ENCODE data around the gene CFAP61. TPM values are rescaled to one million over a fixed set of nuclear protein-coding genes. Genes with fewer than 3 reads are reported as not detected.

CFAP61 gene
- total and polyA plus RNA-seq, 11 donors: 12.1 to 102 (median 41.8) TPM

GRCh38 chr20:20136313-20136712 is 84.0 kb downstream of the CFAP61 start:
- Histone ChIP-seq H3K27ac (no peak overlapping the region), H3K36me3 (no peaks in the 10 kb centered on the region), H3K4me3 (no peak overlapping the region), H3K9me3 (peaks cover 0 to 31% (median 3%) of the 10 kb centered on the region in 12 donors), H3K27me3 (no peaks in the 10 kb centered on the region), H3K4me1 (peaks cover 0 to 21% (median 0%) of the 10 kb centered on the region in 12 donors)
- DNase-seq (no peak), ATAC-seq (no peak)
- intact Hi-C loops (cut with DNase I): loop anchor here in 3 of 10 donors (5.0 to 10.0 kb wide), 3 partner anchors 49 to 98 kb away; no protein-coding TSS in a partner anchor
- TF ChIP-seq CTCF (IDR thresholded peaks at IDR 0.05) (no peak), POLR2A (IDR thresholded peaks at IDR 0.05) (no peak)
- WGBS, 4 donors: 63 to 83% (median 71%) methylated on average over 1 of the region's 1 CpG

- WGBS, 4 donors: 62 to 91% (median 88%) methylated on average over 2 to 5 of the region's 5 CpGs
- Histone ChIP-seq H3K36me3 (no peaks in the 10 kb centered on the region), H3K4me3 (no peak overlapping the region), H3K9me3 (peaks cover 0 to 27% (median 2%) of the 10 kb centered on the region in 12 donors), H3K27me3 (no peaks in the 10 kb centered on the region), H3K4me1 (peaks cover 0 to 21% (median 0%) of the 10 kb centered on the region in 12 donors), H3K27ac (peak overlapping the region in 11 of 12 donors; percentile 46 to 82 (median 69))
- intact Hi-C loops (cut with DNase I): loop anchor here in 4 of 10 donors (2.0 to 10.0 kb wide), 4 partner anchors 49 to 97 kb away; no protein-coding TSS in a partner anchor
- DNase-seq (no peak), ATAC-seq (peak; percentile 19 to 63 (median 48))
- TF ChIP-seq CTCF (IDR thresholded peaks at IDR 0.05): no peak
Measured at GRCh38 chr20:20137851-20138250, 85.5 kb downstream of the CFAP61 start.

DNA sequence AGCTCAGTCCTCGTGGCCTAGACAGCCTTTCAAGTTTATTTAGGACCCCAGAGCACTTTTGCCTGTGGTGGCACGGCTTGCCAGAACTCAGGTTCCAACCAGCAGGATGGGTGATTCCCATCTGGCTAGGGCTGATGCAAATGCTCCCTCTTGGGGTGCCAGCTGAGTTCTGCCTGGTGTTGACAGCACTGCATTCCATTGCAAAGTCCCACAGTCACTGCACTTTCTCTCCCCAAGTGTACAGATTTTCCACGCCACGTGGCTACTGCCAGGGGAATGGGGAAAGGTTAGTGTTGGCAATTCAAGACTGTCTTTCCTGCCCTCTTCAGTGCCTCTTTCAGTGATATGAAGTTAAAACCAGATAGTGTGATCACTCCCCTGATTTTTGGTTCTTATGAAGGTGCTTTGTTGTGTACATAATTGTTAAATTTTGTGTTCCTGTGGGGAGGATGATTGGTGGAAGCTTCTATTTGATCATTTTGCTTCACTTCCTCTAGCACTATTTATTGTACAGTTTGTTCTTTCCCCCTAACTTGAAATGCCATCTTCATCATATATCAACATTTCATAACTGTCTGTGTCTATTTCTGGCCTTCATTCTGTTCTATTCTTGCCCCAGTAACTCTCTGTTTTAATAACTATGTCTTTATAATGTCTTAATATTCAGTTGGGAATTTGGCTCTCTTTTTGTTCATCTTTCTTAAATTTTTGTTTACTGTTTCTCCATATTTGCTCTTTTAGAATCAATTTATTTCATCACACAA is 86.2 kb downstream of the CFAP61 start:
- intact Hi-C loops (cut with DNase I): loop anchor here in 4 of 10 donors (2.0 to 10.0 kb wide), 4 partner anchors 50 to 96 kb away; no protein-coding TSS in a partner anchor
- H3K27me3 ChIP-seq: no peaks in the 10 kb centered on the region

More for the DNA sequence above, 86.2 kb downstream of the CFAP61 start:
- peak in 1 of 2 donors; percentile 33 for TF ChIP-seq POLR2A (IDR thresholded peaks at IDR 0.05)
- TF ChIP-seq CTCF (IDR thresholded peaks at IDR 0.05): no peak
- H3K36me3 ChIP-seq: no peaks in the 10 kb centered on the region
- H3K4me3 ChIP-seq: no peak overlapping the region
- peaks cover 0 to 21% (median 0%) of the 10 kb centered on the region in 12 donors for H3K4me1 ChIP-seq
- 27 to 39% (median 38%) methylated on average over 2 to 4 of the region's 4 CpGs for WGBS, 4 donors
- peaks cover 0 to 23% (median 0%) of the 10 kb centered on the region in 12 donors for H3K9me3 ChIP-seq
- ATAC-seq (peak; percentile 93 to 96 (median 94)), DNase-seq (peak in 4 of 5 donors; percentile 38 to 81 (median 56))
- H3K27ac ChIP-seq: peak overlapping the region; percentile 37 to 82 (median 68)

All from heart left ventricle (tissue), 16 donors.